ENCODE results near the gene EIF2AK3.

Gene EIF2AK3

GRCh38 chr2:88545118-88545517, 82.1 kb downstream of the EIF2AK3 start:
- no peak for DNase-seq (ENCODE audit: low read depth in 2 of 2, low spot score in 1 of 2)

GRCh38 chr2:88543541-88544057, 83.7 kb downstream of the EIF2AK3 start:
- no peak for DNase-seq (ENCODE audit: low read depth in 2 of 2, low spot score in 1 of 2)

DNA sequence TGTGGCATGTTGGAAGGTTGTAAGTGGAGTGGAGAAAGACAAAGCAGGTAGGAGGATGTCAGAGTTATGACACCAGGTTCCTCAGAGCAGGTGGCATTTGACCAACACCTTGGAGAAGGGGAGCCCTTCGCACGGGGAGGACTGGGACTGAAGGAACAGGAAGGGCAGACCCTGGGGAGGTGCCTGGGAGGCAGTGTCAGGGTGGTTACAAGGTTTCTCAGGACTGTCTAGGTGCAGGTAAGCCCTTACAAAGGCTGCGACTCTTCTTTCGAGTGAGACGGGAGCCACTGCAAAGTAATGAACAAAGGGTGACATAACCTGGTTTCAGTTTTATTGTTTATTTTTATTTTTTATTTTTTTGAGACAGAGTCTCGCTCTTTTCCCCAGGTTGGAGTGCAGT, 84.6 kb downstream of the EIF2AK3 start:
- DNase-seq (ENCODE audit: low read depth in 2 of 2, low spot score in 1 of 2): no peak

DNA sequence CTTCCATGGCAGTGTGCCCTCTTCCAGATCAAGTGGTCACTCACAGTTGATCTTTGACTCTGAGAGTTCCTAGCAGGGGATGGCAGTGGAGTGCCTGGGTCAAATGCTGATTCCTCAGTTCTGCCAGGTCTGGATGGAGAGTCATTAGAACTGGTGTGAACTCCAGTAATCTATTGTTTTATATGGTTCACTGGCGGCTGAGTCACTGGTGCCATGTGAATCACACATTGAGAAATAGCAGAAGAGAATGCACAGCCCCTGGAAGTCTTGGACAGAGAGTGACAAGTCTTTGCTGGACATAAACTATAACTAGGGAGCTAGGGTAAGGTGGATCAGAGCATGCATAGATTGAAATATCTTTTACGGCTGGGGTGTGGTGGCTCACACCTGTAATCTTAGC, 86.9 kb downstream of the EIF2AK3 start:
- DNase-seq (ENCODE audit: low read depth in 2 of 2, low spot score in 1 of 2): no peak

DNA sequence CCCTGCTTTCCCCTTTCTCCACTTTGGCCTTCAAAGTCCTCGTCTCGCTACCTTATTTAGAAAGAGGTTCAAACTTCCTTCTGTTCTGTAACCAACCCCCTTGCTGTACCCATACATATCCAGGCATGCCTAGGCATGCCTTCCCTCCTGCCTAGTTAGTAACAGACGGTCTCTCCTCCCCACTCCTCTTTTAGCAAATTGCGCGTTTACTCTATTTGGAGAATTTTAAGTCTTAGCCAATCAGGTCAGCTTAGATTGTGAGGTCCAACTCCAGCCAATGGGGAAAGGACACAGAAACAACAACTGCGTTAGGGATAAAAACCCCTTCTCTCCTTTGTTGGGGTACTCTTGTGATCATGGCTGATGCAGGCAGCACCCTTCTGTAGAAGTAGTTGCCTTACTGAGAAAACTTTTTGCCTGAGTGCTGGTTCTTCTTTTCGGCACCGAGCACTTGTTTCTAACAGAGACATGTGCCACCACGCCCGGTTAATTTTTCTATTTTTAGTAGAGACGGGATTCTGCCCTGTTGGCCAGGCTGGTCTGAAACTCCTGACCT, 88.8 kb downstream of the EIF2AK3 start:
- no peak for DNase-seq (ENCODE audit: low read depth in 2 of 2, low spot score in 1 of 2)

DNA sequence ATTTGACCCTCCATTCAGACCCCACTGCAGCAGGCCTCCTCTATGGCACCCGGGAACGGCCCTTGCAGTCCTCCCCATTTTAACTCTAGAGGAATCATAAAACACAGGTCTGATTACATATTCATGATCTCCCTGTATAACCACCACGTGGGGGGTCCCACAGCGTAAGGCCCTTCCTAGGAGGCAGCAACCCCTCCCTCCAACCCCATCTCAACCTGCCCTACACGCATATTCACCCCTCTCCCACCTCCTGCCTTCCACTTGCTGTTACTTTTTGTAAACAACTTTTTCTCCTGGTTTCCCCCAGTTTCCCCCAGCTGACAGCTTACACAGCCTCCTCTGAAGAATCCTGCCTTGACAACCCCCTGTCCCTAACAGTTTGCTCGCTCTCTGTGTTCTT, 89.6 kb downstream of the EIF2AK3 start:
- no peak for DNase-seq (ENCODE audit: low read depth in 2 of 2, low spot score in 1 of 2)

GRCh38 chr2:88530081-88530480, 97.2 kb downstream of the EIF2AK3 start:
- no peak for DNase-seq (ENCODE audit: low read depth in 2 of 2, low spot score in 1 of 2)

GRCh38 chr2:88521445-88522073, 105.7 kb downstream of the EIF2AK3 start:
- DNase-seq (ENCODE audit: low read depth in 2 of 2, low spot score in 1 of 2): no peak

DNA sequence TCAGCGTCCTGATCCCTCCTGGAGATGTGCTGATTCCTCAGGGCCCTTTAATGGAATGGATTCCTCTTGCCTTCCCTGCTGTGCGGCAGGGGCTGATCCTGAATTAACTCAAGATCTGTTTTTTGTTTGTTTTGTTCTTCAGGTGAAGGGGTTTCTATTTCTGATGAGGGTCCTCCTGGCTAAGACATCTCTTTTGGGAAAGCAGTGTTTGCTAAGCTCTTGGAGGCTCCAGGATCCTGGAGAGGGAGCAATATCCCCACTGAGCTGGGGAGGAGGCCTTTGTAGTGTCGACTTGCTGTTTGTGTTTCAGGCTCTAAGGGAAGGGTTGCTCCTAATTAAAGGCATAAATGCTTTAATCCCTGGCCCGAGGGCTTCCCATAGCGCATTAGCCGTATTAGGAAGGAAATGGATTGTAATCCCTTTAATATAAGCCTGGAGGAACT, 109.5 kb downstream of the EIF2AK3 start:
- DNase-seq (ENCODE audit: low read depth in 2 of 2, low spot score in 1 of 2): no peak

All from stimulated activated CD8-positive, alpha-beta memory T cell treated with anti-CD3 and anti-CD28 coated beads, Interleukin-4, amount 100 ng/mL, for 1 hour (primary cell).